K562 (cell line): ENCODE data around the gene MYH15. TPM values are rescaled to one million over a fixed set of nuclear protein-coding genes. Genes with fewer than 3 reads are reported as not detected.
A peak's percentile ranks its signal among the peaks of the same experiment; 100 is the strongest.

Source experiments
- ATAC-seq: fragments of 200-7000 bp; cut with Tn5 transposase; 3 replicates; pipeline ENCODE4 v1.9.1; 2020; ENCODE audit warnings: moderate library complexity
- BruUV-seq: library from RNA; stranded (reverse); fragments of 400-500 nt; replicated peaks from 2 replicates; lab custom pipeline; 2021; lab: Mats Ljungman, UMichigan
- CTCF ChIA-PET: fragments of 300-600 bp; formaldehyde crosslinking; extraction: SDS; loops from one replicate; lab custom pipeline; 2021; ENCODE audit warnings: low intra/inter-chr PET ratio; lab: Yijun Ruan, JAX
- POLR2A ChIA-PET: fragments of 300-600, 350-650 bp; sonication (Branson Sonifier 250); formaldehyde crosslinking; extraction: SDS; loops from one replicate; lab custom pipeline; 2021; ENCODE audit warnings: antibody characterized with exemption, inconsistent platforms; lab: Yijun Ruan, JAX
- DNase-seq, 4 experiments: peaks; one replicate each; pipeline versions ENCODE4 v3.0.0 to v3.0.0-alpha.2; 2011 to 2018; ENCODE audit warnings: low spot score in 3 of 4, mixed read lengths in 3 of 4; ENCODE audit errors: extremely low read depth in 1 of 4
- FAIRE-seq: peaks from 2 replicates; lab custom pipeline; 2011; peaks lifted over from hg19 to GRCh38; lab: Jason Lieb, UNC
- H2AFZ ChIP-seq: 2 replicates; pipeline ENCODE4 v1.6.0; 2011; ENCODE audit warnings: low read depth, low read length, control low read depth, inconsistent platforms
- H3K27ac ChIP-seq: fragments of 200-600 bp; 3 replicates; pipeline ENCODE4 v1.8.0; 2011; ENCODE audit warnings: low read depth, mild to moderate bottlenecking, control low read depth, inconsistent platforms, low read length, moderate library complexity, mixed read lengths; ENCODE audit errors: extremely low read depth
- H3K27me3 ChIP-seq, 2 experiments: fragments of 300-600 bp in 1 of 2; 2 replicates in 1 of 2; 3 replicates in 1 of 2; pipeline versions ENCODE4 v1.6.0 to v1.8.0; 2011; ENCODE audit warnings: inconsistent platforms in 2 of 2, low read length in 2 of 2, mild to moderate bottlenecking in 1 of 2, mixed read lengths in 1 of 2, moderate library complexity in 1 of 2; ENCODE audit not compliant: control insufficient read depth in 2 of 2, insufficient read depth in 2 of 2
- H3K36me3 ChIP-seq: fragments of 300-600 bp; 3 replicates; pipeline ENCODE4 v1.8.0; 2011; ENCODE audit warnings: mild to moderate bottlenecking, low read length, inconsistent platforms; ENCODE audit not compliant: control insufficient read depth, insufficient read depth
- H3K4me1 ChIP-seq, 2 experiments: fragments of 200-600 bp in 1 of 2; replicated peaks in 1 of 2; 2 replicates in 1 of 2; 3 replicates in 1 of 2; pipeline versions ENCODE4 v1.5.1 to v1.8.0; 2011; ENCODE audit warnings: inconsistent platforms in 2 of 2, low read length in 2 of 2, mild to moderate bottlenecking in 1 of 2, mixed read lengths in 1 of 2, moderate library complexity in 1 of 2; ENCODE audit not compliant: control insufficient read depth in 2 of 2, insufficient read depth in 2 of 2
- H3K4me2 ChIP-seq: 2 replicates; pipeline ENCODE4 v1.6.1; 2011; ENCODE audit warnings: low read length, control low read depth, inconsistent platforms, mixed read lengths; ENCODE audit not compliant: insufficient read depth
- H3K4me3 ChIP-seq: fragments of 200-600 bp; sonication (generic), shearing (Covaris generic); 2 replicates; pipeline ENCODE4 v1.5.1; 2016; ENCODE audit warnings: control low read depth, inconsistent platforms
- H3K79me2 ChIP-seq: fragments of 200-600 bp; 3 replicates; pipeline ENCODE4 v1.8.0; 2011; ENCODE audit warnings: low read length, inconsistent platforms; ENCODE audit not compliant: control insufficient read depth, insufficient read depth
- H3K9ac ChIP-seq, 2 experiments: 2 replicates each; pipeline versions ENCODE4 v1.6.0 to v1.6.1; 2011; ENCODE audit warnings: low read depth in 2 of 2, low read length in 2 of 2, control low read depth in 1 of 2, inconsistent platforms in 1 of 2, mild to moderate bottlenecking in 1 of 2, mixed read lengths in 1 of 2; ENCODE audit not compliant: insufficient read depth in 1 of 2
- H3K9me1 ChIP-seq: one replicate; pipeline ENCODE4 v1.6.0; 2011; ENCODE audit warnings: inconsistent platforms, mild to moderate bottlenecking, low read length, moderate library complexity; ENCODE audit not compliant: control insufficient read depth, insufficient read depth
- H3K9me3 ChIP-seq: replicated peaks from 2 replicates; pipeline ENCODE4 v1.5.1; 2011; ENCODE audit warnings: low read depth, low read length, inconsistent platforms; ENCODE audit not compliant: control insufficient read depth, insufficient read depth
- H4K20me1 ChIP-seq: replicated peaks from 2 replicates; pipeline ENCODE4 v1.6.1; 2011; ENCODE audit warnings: low read length, inconsistent platforms, mixed read lengths; ENCODE audit not compliant: control insufficient read depth, insufficient read depth
- HDAC6 ChIP-seq: IDR thresholded peaks from 2 replicates; pipeline ENCODE4 v1.6.1; 2012; ENCODE audit warnings: low read depth, mild to moderate bottlenecking, control low read depth, inconsistent platforms, low read length, moderate library complexity
- ILK ChIP-seq: fragments of 450-650 bp; IDR thresholded peaks from 2 replicates; pipeline ENCODE4 v1.6.1; 2016; ENCODE audit warnings: missing genetic modification characterization, low read depth, mild to moderate bottlenecking, missing compliant biosample characterization, moderate library complexity, borderline replicate concordance
- NCOA4 ChIP-seq: fragments of 450-650 bp; IDR thresholded peaks from 2 replicates; pipeline ENCODE4 v1.6.1; 2018; ENCODE audit warnings: mild to moderate bottlenecking; ENCODE audit not compliant: partially characterized antibody
- NONO ChIP-seq, 2 experiments: fragments of 200-400 bp in 1 of 2; fragments of 450-650 bp in 1 of 2; formaldehyde crosslinking in 1 of 2; IDR thresholded peaks; 2 replicates each; pipeline ENCODE4 v1.6.1; 2017; ENCODE audit warnings: low read depth in 2 of 2, mild to moderate bottlenecking in 2 of 2, moderate library complexity in 2 of 2, low read length in 1 of 2
- POLR2AphosphoS2 ChIP-seq: IDR thresholded peaks from 2 replicates; pipeline ENCODE4 v1.6.1; 2012; ENCODE audit warnings: low read length, improper control_type of control experiment
- RFX7 ChIP-seq: fragments of 250-450 bp; sonication (Bioruptor Pico); IDR thresholded peaks from 2 replicates; pipeline ENCODE4 v1.5.1; 2021; ENCODE audit warnings: mild to moderate bottlenecking
- SMARCE1 ChIP-seq: fragments of 450-650 bp; IDR thresholded peaks from 2 replicates; pipeline ENCODE4 v1.7.1; 2016; ENCODE audit warnings: mild to moderate bottlenecking
- TCF7L2 ChIP-seq: fragments of 150-350 bp; IDR thresholded peaks from 2 replicates; pipeline ENCODE4 v1.6.1; 2016; ENCODE audit warnings: low read depth, mild to moderate bottlenecking, low read length, moderate library complexity
- ZNF507 ChIP-seq: conservative IDR thresholded peaks from 2 replicates; pipeline ENCODE4 v1.6.1; 2017; ENCODE audit warnings: missing genetic modification characterization, missing compliant biosample characterization
- WGBS: fragments of 100-300 bp; shearing (Covaris generic); methylation state at CpG from one replicate; pipeline ENCODE4 v1.1.6; 2016; ENCODE audit warnings: low coverage, mixed read lengths; ENCODE audit not compliant: insufficient coverage; ENCODE audit errors: missing lambda C conversion rate; 5-methylcytosine and 5-hydroxymethylcytosine counted together
- in situ Hi-C: fragments of 300-500 bp; cut with MboI; formaldehyde crosslinking; loops from 4 replicates; pipeline ENCODE4 v1.15.0; 2018; ENCODE audit warnings: inconsistent platforms, mixed read lengths
- intact Hi-C: fragments of 100-400 bp; cut with micrococcal nuclease; formaldehyde crosslinking; loops from 2 replicates; pipeline ENCODE4 v1.14.2; 2022
- polyA plus RNA-seq, 8 experiments: library from polyadenylated mRNA; depleted of rRNA in 4 of 8; stranded (reverse) in 5 of 8; unstranded in 3 of 8; fragments of >200 nt; fragmentation: Nextera tagmentation in 2 of 8; fragmentation: Illumina TruSeq in 1 of 8; extraction: Ambion mirVana in 2 of 8; extraction: Trizol in 1 of 8; gene quantifications; 2 replicates each; pipeline versions ENCODE4 v1.2.1 to v1.2.3, GENCODE V29; 2011 to 2014; ENCODE audit warnings: inconsistent platforms in 1 of 8, missing spikeins in 1 of 8
- total RNA-seq, 7 experiments: library from RNA; depleted of rRNA in 6 of 7; stranded (reverse); fragments of >200 nt in 6 of 7; fragmentation: Illumina TruSeq in 2 of 7; extraction: Trizol in 2 of 7; gene quantifications; 2 replicates each; pipeline versions ENCODE4 v1.2.1 to v1.2.3, GENCODE V29; 2011 to 2021; ENCODE audit warnings: low replicate concordance in 1 of 7
- TF ChIP-seq, protein P1 (sequence below): sonication (generic); formaldehyde crosslinking; IDR thresholded peaks from 2 replicates; pipeline ENCODE4 v1.8.1; 2023; ENCODE audit warnings: missing genetic modification reagents, mild to moderate bottlenecking, borderline replicate concordance
- TF ChIP-seq, protein P2 (sequence below): fragments of 250-450 bp; sonication (Bioruptor Pico); IDR thresholded peaks from 2 replicates; pipeline ENCODE4 v1.8.0; 2022; ENCODE audit warnings: inconsistent platforms, mild to moderate bottlenecking, moderate library complexity, borderline replicate concordance
- TF ChIP-seq, protein P3 (sequence below): sonication (generic); formaldehyde crosslinking; IDR thresholded peaks from 2 replicates; pipeline ENCODE4 v1.8.0; 2022; ENCODE audit warnings: missing genetic modification reagents, mild to moderate bottlenecking, borderline replicate concordance

Gene MYH15
- total and polyA plus RNA-seq, 9 of the 15 experiments (the other 6 are each of a cell fraction or from before 2014, with no cell fraction given) = 0.03 to 0.29 (median 0.12) TPM

DNA sequence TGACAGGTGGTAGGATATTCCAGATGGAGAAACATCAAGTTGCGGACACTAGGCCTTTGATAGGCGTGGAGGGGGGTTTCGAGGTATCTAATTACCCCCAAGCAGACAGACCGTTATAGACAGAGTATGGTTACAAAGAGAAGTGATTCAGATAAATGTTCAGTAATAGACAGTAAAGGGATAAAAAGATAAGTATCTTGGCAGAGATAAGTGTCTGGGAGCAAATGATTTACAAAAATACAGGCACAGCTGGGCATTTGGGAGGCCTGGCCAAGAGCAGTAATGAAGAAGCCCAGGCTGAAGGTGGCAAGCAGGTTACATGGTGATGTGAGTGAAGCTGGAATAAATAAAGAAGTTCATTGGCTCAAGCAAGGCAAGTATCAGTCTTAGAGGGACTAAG is 659 bp upstream of the MYH15 start (continued):
- TF ChIP-seq NONO (IDR thresholded peaks at IDR 0.05; ENCODE audit: low read depth in 2 of 2, low read length in 1 of 2) = no peak

DNA sequence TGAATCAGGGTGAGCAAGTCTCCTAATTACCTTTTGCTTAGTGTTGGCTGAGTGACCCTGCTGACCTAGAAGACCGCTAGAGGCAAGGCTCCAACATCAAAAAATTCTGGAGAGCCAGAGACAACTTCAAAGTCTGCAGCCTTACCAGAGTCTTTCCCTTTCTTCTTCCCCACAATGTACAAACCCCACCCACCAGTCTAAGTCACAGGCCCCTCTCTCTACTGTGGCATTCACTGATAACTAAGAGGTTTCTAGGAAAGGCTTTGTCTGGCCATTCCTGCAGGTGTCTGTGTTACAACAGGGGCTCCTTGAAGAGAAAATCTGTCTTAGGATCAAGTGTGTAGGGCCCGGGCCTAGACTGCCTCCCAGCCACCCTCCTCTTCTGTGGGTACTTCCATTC is 525 bp downstream of the MYH15 start:
- BruUV-seq = no TSS peak
- Histone ChIP-seq H3K9ac (no peak overlapping the region), H3K27ac (no peak overlapping the region), H3K27me3 (no peaks in the 10 kb centered on the region), H3K79me2 (no peaks in the 10 kb centered on the region), H4K20me1 (no peaks in the 10 kb centered on the region), H2AFZ (no peak overlapping the region), H3K4me1 (no peaks in the 10 kb centered on the region), H3K9me1 (no peaks in the 10 kb centered on the region), H3K36me3 (no peaks in the 10 kb centered on the region), H3K4me3 (no peak overlapping the region), H3K4me2 (no peak overlapping the region), H3K9me3 (no peaks in the 10 kb centered on the region)
- in situ Hi-C loops (no loop called here), intact Hi-C loops (loop anchor here (5.0 kb wide), 2 partner anchors 42 to 157 kb away; no protein-coding TSS in a partner anchor)
- whole genome bisulfite sequencing = 10% methylated on average over 2 of the region's 2 CpGs
- POLR2A ChIA-PET = no interaction called here
- DNase-seq = peak in 1 of 4 experiments; percentile 18
- CTCF ChIA-PET = no interaction called here
- no peak for ATAC-seq
- no peak for FAIRE-seq
- TF ChIP-seq ILK (tag) (no peak), NCOA4 (no peak), ZNF507 (tag) (no peak), HDAC6 (no peak), SMARCE1 (no peak), RFX7 (CRISPR knock-in tag) (no peak), TCF7L2 (no peak), POLR2AphosphoS2 (no peak)
- TF ChIP-seq, protein P1, sequence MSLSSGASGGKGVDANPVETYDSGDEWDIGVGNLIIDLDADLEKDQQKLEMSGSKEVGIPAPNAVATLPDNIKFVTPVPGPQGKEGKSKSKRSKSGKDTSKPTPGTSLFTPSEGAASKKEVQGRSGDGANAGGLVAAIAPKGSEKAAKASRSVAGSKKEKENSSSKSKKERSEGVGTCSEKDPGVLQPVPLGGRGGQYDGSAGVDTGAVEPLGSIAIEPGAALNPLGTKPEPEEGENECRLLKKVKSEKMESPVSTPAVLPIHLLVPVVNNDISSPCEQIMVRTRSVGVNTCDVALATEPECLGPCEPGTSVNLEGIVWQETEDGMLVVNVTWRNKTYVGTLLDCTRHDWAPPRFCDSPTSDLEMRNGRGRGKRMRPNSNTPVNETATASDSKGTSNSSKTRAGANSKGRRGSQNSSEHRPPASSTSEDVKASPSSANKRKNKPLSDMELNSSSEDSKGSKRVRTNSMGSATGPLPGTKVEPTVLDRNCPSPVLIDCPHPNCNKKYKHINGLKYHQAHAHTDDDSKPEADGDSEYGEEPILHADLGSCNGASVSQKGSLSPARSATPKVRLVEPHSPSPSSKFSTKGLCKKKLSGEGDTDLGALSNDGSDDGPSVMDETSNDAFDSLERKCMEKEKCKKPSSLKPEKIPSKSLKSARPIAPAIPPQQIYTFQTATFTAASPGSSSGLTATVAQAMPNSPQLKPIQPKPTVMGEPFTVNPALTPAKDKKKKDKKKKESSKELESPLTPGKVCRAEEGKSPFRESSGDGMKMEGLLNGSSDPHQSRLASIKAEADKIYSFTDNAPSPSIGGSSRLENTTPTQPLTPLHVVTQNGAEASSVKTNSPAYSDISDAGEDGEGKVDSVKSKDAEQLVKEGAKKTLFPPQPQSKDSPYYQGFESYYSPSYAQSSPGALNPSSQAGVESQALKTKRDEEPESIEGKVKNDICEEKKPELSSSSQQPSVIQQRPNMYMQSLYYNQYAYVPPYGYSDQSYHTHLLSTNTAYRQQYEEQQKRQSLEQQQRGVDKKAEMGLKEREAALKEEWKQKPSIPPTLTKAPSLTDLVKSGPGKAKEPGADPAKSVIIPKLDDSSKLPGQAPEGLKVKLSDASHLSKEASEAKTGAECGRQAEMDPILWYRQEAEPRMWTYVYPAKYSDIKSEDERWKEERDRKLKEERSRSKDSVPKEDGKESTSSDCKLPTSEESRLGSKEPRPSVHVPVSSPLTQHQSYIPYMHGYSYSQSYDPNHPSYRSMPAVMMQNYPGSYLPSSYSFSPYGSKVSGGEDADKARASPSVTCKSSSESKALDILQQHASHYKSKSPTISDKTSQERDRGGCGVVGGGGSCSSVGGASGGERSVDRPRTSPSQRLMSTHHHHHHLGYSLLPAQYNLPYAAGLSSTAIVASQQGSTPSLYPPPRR (CRISPR knock-in tag) = no peak
- TF ChIP-seq, protein P2, sequence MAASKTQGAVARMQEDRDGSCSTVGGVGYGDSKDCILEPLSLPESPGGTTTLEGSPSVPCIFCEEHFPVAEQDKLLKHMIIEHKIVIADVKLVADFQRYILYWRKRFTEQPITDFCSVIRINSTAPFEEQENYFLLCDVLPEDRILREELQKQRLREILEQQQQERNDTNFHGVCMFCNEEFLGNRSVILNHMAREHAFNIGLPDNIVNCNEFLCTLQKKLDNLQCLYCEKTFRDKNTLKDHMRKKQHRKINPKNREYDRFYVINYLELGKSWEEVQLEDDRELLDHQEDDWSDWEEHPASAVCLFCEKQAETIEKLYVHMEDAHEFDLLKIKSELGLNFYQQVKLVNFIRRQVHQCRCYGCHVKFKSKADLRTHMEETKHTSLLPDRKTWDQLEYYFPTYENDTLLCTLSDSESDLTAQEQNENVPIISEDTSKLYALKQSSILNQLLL (CRISPR knock-in tag) = no peak
- TF ChIP-seq, protein P3, sequence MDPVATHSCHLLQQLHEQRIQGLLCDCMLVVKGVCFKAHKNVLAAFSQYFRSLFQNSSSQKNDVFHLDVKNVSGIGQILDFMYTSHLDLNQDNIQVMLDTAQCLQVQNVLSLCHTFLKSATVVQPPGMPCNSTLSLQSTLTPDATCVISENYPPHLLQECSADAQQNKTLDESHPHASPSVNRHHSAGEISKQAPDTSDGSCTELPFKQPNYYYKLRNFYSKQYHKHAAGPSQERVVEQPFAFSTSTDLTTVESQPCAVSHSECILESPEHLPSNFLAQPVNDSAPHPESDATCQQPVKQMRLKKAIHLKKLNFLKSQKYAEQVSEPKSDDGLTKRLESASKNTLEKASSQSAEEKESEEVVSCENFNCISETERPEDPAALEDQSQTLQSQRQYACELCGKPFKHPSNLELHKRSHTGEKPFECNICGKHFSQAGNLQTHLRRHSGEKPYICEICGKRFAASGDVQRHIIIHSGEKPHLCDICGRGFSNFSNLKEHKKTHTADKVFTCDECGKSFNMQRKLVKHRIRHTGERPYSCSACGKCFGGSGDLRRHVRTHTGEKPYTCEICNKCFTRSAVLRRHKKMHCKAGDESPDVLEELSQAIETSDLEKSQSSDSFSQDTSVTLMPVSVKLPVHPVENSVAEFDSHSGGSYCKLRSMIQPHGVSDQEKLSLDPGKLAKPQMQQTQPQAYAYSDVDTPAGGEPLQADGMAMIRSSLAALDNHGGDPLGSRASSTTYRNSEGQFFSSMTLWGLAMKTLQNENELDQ (CRISPR knock-in tag) = no peak
